ENCODE results near the gene EIF6. TPM values are rescaled to one million over a fixed set of nuclear protein-coding genes. Genes with fewer than 3 reads are reported as not detected.

Gene EIF6
- polyA plus RNA-seq, 5 donors = 90.8 to 128 (median 98.9) TPM

Other genes with a start within 250 kb of the EIF6 start
- 10 to 100 TPM; 60.6 to 69.3 (median 64.9) TPM for gene TRPC4AP, start 192.0 kb downstream of the EIF6 start, polyA plus RNA-seq (ENCODE audit: insufficient read depth in 1 of 5, insufficient read length in 5 of 5, low replicate concordance in 1 of 5)
- gene EDEM2, start 137.4 kb downstream of the EIF6 start, polyA plus RNA-seq (ENCODE audit: insufficient read depth in 1 of 5, insufficient read length in 5 of 5, low replicate concordance in 1 of 5) = 10 to 100 TPM; 16.6 to 23.3 (median 19.0) TPM
- 10 to 100 TPM; 35.1 to 61.7 (median 39.9) TPM for gene PROCR, start 112.7 kb downstream of the EIF6 start, polyA plus RNA-seq (ENCODE audit: insufficient read depth in 1 of 5, insufficient read length in 5 of 5, low replicate concordance in 1 of 5)
- 1 to 10 TPM; 1.0 to 2.3 (median 1.6) TPM for gene MMP24, start 58.1 kb downstream of the EIF6 start, polyA plus RNA-seq (ENCODE audit: insufficient read depth in 1 of 5, insufficient read length in 5 of 5, low replicate concordance in 1 of 5)
- gene MMP24OS, start 6.7 kb downstream of the EIF6 start, polyA plus RNA-seq (ENCODE audit: insufficient read depth in 1 of 5, insufficient read length in 5 of 5, low replicate concordance in 1 of 5) = 10 to 100 TPM; 28.2 to 50.9 (median 37.7) TPM
- gene FAM83C, start 7.7 kb upstream of the EIF6 start, polyA plus RNA-seq (ENCODE audit: insufficient read depth in 1 of 5, insufficient read length in 5 of 5, low replicate concordance in 1 of 5) = under 1 TPM in 1 of 5 donors, not detected in 4; 0.05 TPM
- 10 to 100 TPM; 52.7 to 61.4 (median 55.0) TPM for gene UQCC1, start 127.2 kb upstream of the EIF6 start, polyA plus RNA-seq (ENCODE audit: insufficient read depth in 1 of 5, insufficient read length in 5 of 5, low replicate concordance in 1 of 5)
- under 1 TPM; 0.50 to 0.94 (median 0.72) TPM for gene GDF5, start 153.5 kb upstream of the EIF6 start, polyA plus RNA-seq (ENCODE audit: insufficient read depth in 1 of 5, insufficient read length in 5 of 5, low replicate concordance in 1 of 5)
- 10 to 100 TPM; 49.0 to 68.7 (median 63.3) TPM for gene CEP250, start 170.8 kb upstream of the EIF6 start, polyA plus RNA-seq (ENCODE audit: insufficient read depth in 1 of 5, insufficient read length in 5 of 5, low replicate concordance in 1 of 5)
- not detected for gene C20orf173, start 244.9 kb upstream of the EIF6 start, polyA plus RNA-seq (ENCODE audit: insufficient read depth in 1 of 5, insufficient read length in 5 of 5, low replicate concordance in 1 of 5)

All from right lung (tissue), 5 donors.